Prostate gland (tissue), 2 donors: ENCODE data around the gene HECW1.

Source experiments
- CTCF ChIP-seq, 4 experiments: fragments of 200-600 bp in 2 of 4; fragments of 450-650 bp in 2 of 4; sonication (generic) in 2 of 4; IDR thresholded peaks; 1 replicate in 3 of 4; 2 replicates in 1 of 4; pipeline ENCODE4 v1.5.1; 2016 to 2019; ENCODE audit warnings: antibody characterized with exemption in 4 of 4, mild to moderate bottlenecking in 2 of 4, moderate library complexity in 2 of 4
- POLR2A ChIP-seq: fragments of 450-650 bp; IDR thresholded peaks from one replicate; pipeline ENCODE4 v1.6.1; 2016; ENCODE audit warnings: antibody characterized with exemption, mild to moderate bottlenecking
- POLR2AphosphoS5 ChIP-seq: sonication (generic); formaldehyde crosslinking; IDR thresholded peaks from one replicate; pipeline ENCODE4 v1.6.1; 2017; ENCODE audit warnings: antibody characterized with exemption

GRCh38 chr7:43612599-43613589 is 500.4 kb downstream of the HECW1 start:
- TF ChIP-seq CTCF (IDR thresholded peaks at IDR 0.05) (no peak), POLR2AphosphoS5 (no peak), POLR2A (no peak)
